Epithelial cell of proximal tubule (primary cell): ENCODE results near the gene NDRG3. TPM values are rescaled to one million over a fixed set of nuclear protein-coding genes. Genes with fewer than 3 reads are reported as not detected.
"Not testable (repeated sequence)": the region's sequence is repeated elsewhere in the genome, so short reads cannot be mapped to it uniquely, and the experiment has no call there.

Experiments
- DNase-seq: peaks from one replicate; pipeline ENCODE4 v3.0.0-alpha.2; 2011; ENCODE audit warnings: low read depth
- H3K4me3 ChIP-seq: 2 replicates; pipeline ENCODE4 v1.5.1; 2011; ENCODE audit warnings: low read depth, mild to moderate bottlenecking, low read length
- CTCF ChIP-seq: conservative IDR thresholded peaks from 2 replicates; pipeline ENCODE4 v1.5.1; 2012; ENCODE audit warnings: low read depth, mild to moderate bottlenecking, low read length
- total RNA-seq: library from RNA; depleted of rRNA; stranded (reverse); fragments of >200 nt; gene quantifications from 2 replicates; pipeline ENCODE4 v1.2.3, GENCODE V29; 2015

The NDRG3 gene
- total RNA-seq, 1 donor from 2014 or later: 16.7 TPM

GRCh38 chr20:36642136-36642535 is 103.8 kb downstream of the NDRG3 start:
- TF ChIP-seq CTCF: no peak
- no peak for DNase-seq

GRCh38 chr20:36641506-36641843 is 104.4 kb downstream of the NDRG3 start:
- no peak for DNase-seq
- no peak for TF ChIP-seq CTCF
- no peak overlapping the region for H3K4me3 ChIP-seq

More at GRCh38 chr20:36642136-36642535, 103.8 kb downstream of the NDRG3 start:
- H3K4me3 ChIP-seq: no peak overlapping the region

GRCh38 chr20:36638876-36639400 is 107.0 kb downstream of the NDRG3 start:
- H3K4me3 ChIP-seq, DNase-seq: not testable (repeated sequence)

GRCh38 chr20:36634342-36634741 is 111.5 kb downstream of the NDRG3 start:
- H3K4me3 ChIP-seq: no peak overlapping the region
- DNase-seq: no peak
- no peak for TF ChIP-seq CTCF

- H3K4me3 ChIP-seq: no peak overlapping the region
- no peak for DNase-seq
- TF ChIP-seq CTCF: no peak
Observed at GRCh38 chr20:36633285-36633772, 112.6 kb downstream of the NDRG3 start.

GRCh38 chr20:36632487-36633284 is 113.2 kb downstream of the NDRG3 start:
- no peak for DNase-seq
- no peak overlapping the region for H3K4me3 ChIP-seq
- no peak for TF ChIP-seq CTCF

GRCh38 chr20:36632147-36632486 is 113.8 kb downstream of the NDRG3 start:
- DNase-seq: no peak
- H3K4me3 ChIP-seq: no peak overlapping the region
- TF ChIP-seq CTCF: no peak
